IPS-NIHi7 (cell line): ENCODE data around the gene RNF25.

ENCODE experiments used
- DNase-seq: peaks from one replicate; pipeline ENCODE4 v3.0.0; 2012; ENCODE audit warnings: mixed read lengths; ENCODE audit errors: extremely low spot score

RNF25 gene

DNA sequence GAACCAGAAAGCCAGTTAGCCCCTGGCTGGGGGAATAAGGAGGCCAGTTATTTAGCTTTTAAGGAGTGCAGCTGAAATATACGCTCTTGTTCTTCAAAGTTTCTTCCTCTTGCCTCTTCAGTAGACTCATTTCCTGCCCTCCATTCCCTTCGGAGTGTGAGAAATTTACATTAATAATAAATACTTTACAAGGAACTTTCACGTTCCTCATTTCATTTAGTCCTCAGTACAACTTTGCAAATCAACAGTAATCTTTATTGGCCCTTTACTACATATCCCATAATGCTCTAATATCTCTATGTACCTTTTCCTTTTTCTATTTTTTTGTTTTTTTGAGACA is 48.5 kb downstream of the RNF25 start:
- no peak for DNase-seq

DNA sequence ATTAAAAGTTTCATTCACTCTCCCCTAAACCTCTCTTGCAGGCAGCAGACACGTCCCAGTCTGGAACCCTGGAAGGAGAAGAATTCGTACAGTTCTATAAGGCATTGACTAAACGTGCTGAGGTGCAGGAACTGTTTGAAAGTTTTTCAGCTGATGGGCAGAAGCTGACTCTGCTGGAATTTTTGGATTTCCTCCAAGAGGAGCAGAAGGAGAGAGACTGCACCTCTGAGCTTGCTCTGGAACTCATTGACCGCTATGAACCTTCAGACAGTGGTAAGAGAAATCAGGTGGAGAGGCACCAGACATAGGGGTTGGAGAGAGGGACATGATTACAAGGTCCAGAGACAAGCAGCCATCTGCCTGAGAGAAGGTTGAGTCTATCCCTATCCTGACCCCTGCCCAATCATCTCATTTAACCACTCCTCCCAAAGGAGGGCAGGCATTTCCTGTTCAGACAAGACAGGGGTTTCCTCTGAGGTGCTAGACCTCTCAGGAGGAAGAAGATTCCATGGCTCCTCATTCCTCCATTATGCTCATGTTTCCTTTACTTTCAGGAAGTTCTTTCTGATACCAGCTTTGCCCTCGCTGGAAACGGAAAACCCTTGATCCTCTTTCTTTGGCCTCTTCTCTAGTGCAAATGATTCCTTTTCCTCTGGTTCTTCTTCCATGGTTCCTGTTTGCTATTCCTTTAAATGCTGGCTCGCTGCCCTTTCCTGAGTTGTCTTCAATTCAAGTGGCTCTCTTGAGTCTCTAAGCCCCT is 49.0 kb downstream of the RNF25 start:
- no peak for DNase-seq

DNA sequence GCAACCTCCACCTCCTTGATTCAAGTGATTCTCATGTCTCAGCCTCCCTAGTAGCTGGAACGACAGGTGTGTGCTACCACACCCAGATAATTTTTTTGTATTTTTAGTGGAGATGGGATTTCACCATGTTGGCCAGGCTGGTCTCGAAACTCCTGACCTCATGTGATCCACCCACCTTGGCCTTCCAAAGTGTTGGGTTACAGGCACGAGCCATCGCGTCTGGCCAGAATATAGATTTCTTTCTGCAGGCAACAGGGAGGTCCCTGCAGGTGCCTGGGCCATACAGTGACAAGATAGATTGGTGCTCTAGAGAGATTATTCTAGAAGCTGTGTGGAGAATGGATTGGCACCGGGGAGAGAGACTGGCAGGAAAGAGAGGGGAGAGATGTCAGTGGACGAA is 50.8 kb downstream of the RNF25 start:
- DNase-seq: no peak

DNA sequence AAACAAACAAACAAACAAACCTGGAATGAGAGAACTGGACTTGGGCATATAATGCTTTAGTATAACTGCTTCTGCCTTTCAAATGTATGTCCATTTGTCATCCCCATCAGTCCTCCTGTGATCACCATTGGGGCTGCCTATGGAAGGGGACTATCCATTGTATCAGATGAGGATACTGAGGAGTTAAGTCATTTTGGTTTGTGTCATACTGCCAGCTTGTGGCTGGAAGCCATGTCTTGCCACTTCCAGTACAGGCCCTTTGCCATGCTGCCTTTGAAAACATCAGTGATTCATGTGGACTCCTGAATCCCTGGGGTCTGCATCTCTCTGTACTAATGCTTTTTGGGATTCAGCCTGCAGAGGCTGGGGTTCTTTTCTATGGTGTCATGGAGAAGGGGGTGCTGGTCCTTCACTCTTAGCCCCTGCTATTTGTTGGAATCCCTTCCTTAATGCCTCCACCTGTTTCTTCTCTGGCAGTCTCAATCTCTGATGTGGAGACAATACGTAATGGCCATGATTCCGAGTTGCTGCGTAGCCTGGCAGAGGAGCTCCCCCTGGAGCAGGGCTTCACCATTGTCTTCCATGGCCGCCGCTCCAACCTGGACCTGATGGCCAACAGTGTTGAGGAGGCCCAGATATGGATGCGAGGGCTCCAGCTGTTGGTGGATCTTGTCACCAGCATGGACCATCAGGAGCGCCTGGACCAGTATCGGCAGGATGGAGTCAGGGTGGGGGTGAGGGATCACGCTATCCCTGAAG is 53.5 kb downstream of the RNF25 start:
- no peak for DNase-seq

DNA sequence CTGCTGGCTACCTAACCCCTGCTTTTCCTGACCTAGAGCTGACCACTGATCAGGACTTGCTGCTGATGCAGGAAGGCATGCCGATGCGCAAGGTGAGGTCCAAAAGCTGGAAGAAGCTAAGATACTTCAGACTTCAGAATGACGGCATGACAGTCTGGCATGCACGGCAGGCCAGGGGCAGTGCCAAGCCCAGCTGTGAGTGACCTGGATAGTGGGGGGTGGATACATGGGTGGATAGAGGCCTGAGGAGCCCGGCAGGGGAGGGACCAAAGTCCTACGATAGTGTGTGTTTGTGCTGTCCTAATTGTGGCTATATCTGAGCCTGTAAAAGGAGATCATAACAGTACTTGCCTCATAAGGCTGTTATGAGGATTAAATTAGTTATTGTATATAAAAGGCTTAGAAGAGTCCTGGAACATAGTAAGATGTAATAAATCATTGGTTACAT is 55.9 kb downstream of the RNF25 start:
- no peak for DNase-seq
